DND-41 (cell line): Measurements from ENCODE around the gene GABRR2.
"Not testable (repeated sequence)": the region's sequence is repeated elsewhere in the genome, so short reads cannot be mapped to it uniquely, and the experiment has no call there.

ENCODE experiments used
- ATAC-seq: fragments of 200-7000 bp; cut with Tn5 transposase; 3 replicates; pipeline ENCODE4 v1.9.1; 2021; ENCODE audit warnings: low read depth; ENCODE audit not compliant: insufficient read depth
- DNase-seq: peaks from one replicate; pipeline ENCODE4 v3.0.0-alpha.2; 2020
- H2AFZ ChIP-seq: 2 replicates; pipeline ENCODE4 v1.6.0; 2012; ENCODE audit warnings: low read depth, low read length
- H3K27ac ChIP-seq: 2 replicates; pipeline ENCODE4 v1.5.1; 2012; ENCODE audit warnings: low read length, inconsistent platforms
- H3K27me3 ChIP-seq: fragments of 200-600 bp; sonication (generic); 2 replicates; pipeline ENCODE4 v1.6.0; 2012; ENCODE audit warnings: low read length, mild to moderate bottlenecking, inconsistent platforms; ENCODE audit not compliant: insufficient read depth, poor library complexity
- H3K36me3 ChIP-seq: 2 replicates; pipeline ENCODE4 v1.5.1; 2012; ENCODE audit warnings: low read length, inconsistent platforms; ENCODE audit not compliant: insufficient read depth
- H3K4me1 ChIP-seq: 2 replicates; pipeline ENCODE4 v1.5.1; 2012; ENCODE audit warnings: mild to moderate bottlenecking, low read length; ENCODE audit not compliant: insufficient read depth
- H3K4me2 ChIP-seq: 2 replicates; pipeline ENCODE4 v1.6.0; 2012; ENCODE audit warnings: mild to moderate bottlenecking, moderate library complexity, low read length, inconsistent platforms; ENCODE audit not compliant: insufficient read depth
- H3K4me3 ChIP-seq, 2 experiments: fragments of 200-600 bp in 1 of 2; shearing (Covaris generic) in 1 of 2; 2 replicates each; pipeline ENCODE4 v1.5.1; 2012 to 2016; ENCODE audit warnings: inconsistent platforms in 2 of 2, low read length in 2 of 2, mild to moderate bottlenecking in 2 of 2, low read depth in 1 of 2, moderate library complexity in 1 of 2
- H3K79me2 ChIP-seq: 2 replicates; pipeline ENCODE4 v1.6.0; 2012; ENCODE audit warnings: low read length, inconsistent platforms; ENCODE audit not compliant: insufficient read depth
- H3K9ac ChIP-seq: 2 replicates; pipeline ENCODE4 v1.6.0; 2012; ENCODE audit warnings: low read depth, mild to moderate bottlenecking, inconsistent platforms, low read length, moderate library complexity
- H3K9me3 ChIP-seq: 2 replicates; pipeline ENCODE4 v1.5.1; 2012; ENCODE audit warnings: low read length, moderate library complexity, mild to moderate bottlenecking, inconsistent platforms; ENCODE audit not compliant: insufficient read depth, severe bottlenecking
- H4K20me1 ChIP-seq: 2 replicates; pipeline ENCODE4 v1.6.0; 2012; ENCODE audit warnings: low read length; ENCODE audit not compliant: insufficient read depth
- EZH2 ChIP-seq: IDR thresholded peaks from 3 replicates; pipeline ENCODE4 v1.6.1; 2012; ENCODE audit warnings: borderline replicate concordance, low read depth, mild to moderate bottlenecking, moderate library complexity, low read length, inconsistent platforms; ENCODE audit not compliant: severe bottlenecking
- TF ChIP-seq, protein P1 (sequence below): IDR thresholded peaks from 2 replicates; pipeline ENCODE4 v1.5.1; 2012; ENCODE audit warnings: borderline replicate concordance, low read length, moderate library complexity, mild to moderate bottlenecking; ENCODE audit not compliant: poor library complexity, severe bottlenecking; ENCODE audit errors: extremely low read depth

The GABRR2 gene

DNA sequence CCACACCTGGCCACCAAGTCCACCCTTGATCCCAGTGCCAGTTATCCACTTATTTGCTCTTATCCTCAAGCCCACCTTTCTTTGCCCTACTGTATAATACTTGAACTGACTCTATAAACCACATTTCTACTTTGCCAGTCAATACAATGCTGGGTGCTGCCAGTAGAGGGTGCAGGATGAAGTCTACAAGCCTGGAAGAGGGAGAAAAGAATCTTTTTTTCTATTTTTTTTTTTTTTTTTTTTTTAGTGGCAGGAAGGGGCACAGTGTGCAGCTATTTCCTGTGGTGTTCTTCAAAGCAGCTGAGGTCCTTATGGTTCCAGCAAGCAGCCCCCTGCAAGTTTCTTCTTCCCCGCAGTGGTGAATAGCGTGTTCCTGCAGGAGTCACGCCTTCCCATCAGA is 75.8 kb downstream of the GABRR2 start:
- no peaks in the 10 kb centered on the region for H4K20me1 ChIP-seq
- 0 out of 2 replicates have a peak overlapping the region, but pooled peaks have one; percentile 7 for H3K4me2 ChIP-seq
- no peaks in the 10 kb centered on the region for H3K36me3 ChIP-seq
- no peaks in the 10 kb centered on the region for H3K79me2 ChIP-seq
- no peak overlapping the region; the same call in 1 of the 2 replicates for H2AFZ ChIP-seq
- peak; percentile 78 for DNase-seq
- no peak overlapping the region for H3K27ac ChIP-seq
- peaks cover 13% of the 10 kb centered on the region for H3K4me1 ChIP-seq
- H3K4me3 ChIP-seq = no peak overlapping the region
- H3K9ac ChIP-seq = no peak overlapping the region
- no peaks in the 10 kb centered on the region for H3K9me3 ChIP-seq
- no peaks in the 10 kb centered on the region for H3K27me3 ChIP-seq
- ATAC-seq = peak; percentile 82
- TF ChIP-seq, protein P1, sequence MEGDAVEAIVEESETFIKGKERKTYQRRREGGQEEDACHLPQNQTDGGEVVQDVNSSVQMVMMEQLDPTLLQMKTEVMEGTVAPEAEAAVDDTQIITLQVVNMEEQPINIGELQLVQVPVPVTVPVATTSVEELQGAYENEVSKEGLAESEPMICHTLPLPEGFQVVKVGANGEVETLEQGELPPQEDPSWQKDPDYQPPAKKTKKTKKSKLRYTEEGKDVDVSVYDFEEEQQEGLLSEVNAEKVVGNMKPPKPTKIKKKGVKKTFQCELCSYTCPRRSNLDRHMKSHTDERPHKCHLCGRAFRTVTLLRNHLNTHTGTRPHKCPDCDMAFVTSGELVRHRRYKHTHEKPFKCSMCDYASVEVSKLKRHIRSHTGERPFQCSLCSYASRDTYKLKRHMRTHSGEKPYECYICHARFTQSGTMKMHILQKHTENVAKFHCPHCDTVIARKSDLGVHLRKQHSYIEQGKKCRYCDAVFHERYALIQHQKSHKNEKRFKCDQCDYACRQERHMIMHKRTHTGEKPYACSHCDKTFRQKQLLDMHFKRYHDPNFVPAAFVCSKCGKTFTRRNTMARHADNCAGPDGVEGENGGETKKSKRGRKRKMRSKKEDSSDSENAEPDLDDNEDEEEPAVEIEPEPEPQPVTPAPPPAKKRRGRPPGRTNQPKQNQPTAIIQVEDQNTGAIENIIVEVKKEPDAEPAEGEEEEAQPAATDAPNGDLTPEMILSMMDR = peak; percentile 80
- no peak for TF ChIP-seq EZH2

DNA sequence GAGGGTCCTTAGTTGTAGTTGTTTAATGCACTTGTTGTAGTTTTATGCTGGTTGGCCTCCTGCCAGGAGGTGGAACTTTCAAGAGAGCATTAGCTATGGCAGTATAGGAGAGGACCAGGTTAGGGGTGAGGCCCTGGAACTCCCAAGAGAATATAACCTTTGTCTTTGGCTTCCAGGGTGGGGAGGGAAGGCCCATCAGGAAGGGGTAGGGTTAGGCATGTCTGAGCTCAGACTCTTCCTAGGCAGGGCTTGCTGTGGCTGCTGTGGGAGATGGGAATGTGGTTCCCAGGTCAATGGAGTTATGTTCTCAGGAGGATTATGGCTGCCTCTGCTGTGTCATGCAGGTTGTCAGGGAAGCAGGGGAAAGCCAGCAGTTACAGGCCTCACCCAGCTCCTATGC is 77.9 kb downstream of the GABRR2 start:
- Histone ChIP-seq H3K27me3 (no peaks in the 10 kb centered on the region), H3K4me3 (no peak overlapping the region), H3K79me2 (no peaks in the 10 kb centered on the region), H3K4me1 (peaks cover 13% of the 10 kb centered on the region), H3K27ac (no peak overlapping the region), H4K20me1 (no peaks in the 10 kb centered on the region), H3K9me3 (no peaks in the 10 kb centered on the region), H3K4me2 (no peak overlapping the region), H3K9ac (no peak overlapping the region), H3K36me3 (no peaks in the 10 kb centered on the region), H2AFZ (no peak overlapping the region)
- ATAC-seq (no peak), DNase-seq (no peak)
- TF ChIP-seq, protein P1 = no peak
- TF ChIP-seq EZH2 = no peak

DNA sequence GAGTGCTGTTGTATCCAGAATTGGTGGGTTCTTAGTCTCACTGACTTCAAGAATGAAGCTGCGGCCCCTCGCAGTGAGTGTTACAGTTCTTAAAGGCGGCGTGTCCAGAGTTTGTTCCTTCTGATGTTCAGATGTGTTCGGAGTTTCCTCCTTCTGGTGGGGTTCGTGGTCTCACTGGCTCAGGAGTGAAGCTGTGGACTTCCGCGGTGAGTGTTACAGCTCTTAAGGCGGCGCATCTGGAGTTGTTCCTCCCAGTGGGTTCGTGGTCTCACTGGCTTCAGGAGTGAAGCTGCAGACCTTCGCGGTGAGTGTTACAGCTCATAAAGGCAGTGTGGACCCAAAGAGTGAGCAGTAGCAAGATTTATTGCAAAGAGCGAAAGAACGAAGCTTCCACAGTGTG is 81.5 kb downstream of the GABRR2 start:
- not testable (repeated sequence) for H3K79me2 ChIP-seq, H3K4me3 ChIP-seq, ATAC-seq, H3K27ac ChIP-seq, H3K27me3 ChIP-seq, H2AFZ ChIP-seq, H3K36me3 ChIP-seq, H4K20me1 ChIP-seq, H3K9me3 ChIP-seq, H3K4me1 ChIP-seq, DNase-seq, H3K4me2 ChIP-seq, H3K9ac ChIP-seq

DNA sequence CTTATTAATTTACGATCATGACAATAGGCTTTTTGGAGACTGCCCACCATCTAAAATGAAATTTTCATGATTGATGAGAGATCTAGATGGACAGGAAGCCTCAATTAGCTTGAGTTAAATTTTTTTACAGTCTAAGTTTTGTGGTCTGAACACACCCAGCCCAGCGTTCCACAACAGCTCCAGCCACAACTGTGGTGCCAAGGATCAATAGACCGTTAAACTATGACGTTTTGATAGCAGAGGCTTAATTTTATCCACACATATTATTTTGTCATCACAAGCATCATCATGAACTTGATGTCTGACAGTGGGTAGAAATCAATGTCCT is 92.4 kb downstream of the GABRR2 start:
- Histone ChIP-seq H4K20me1 (no peaks in the 10 kb centered on the region), H3K9me3 (no peaks in the 10 kb centered on the region), H3K9ac (no peak overlapping the region), H2AFZ (no peak overlapping the region), H3K36me3 (no peaks in the 10 kb centered on the region), H3K27me3 (no peaks in the 10 kb centered on the region), H3K4me3 (no peak overlapping the region), H3K4me1 (no peaks in the 10 kb centered on the region), H3K27ac (no peak overlapping the region), H3K4me2 (no peak overlapping the region), H3K79me2 (no peaks in the 10 kb centered on the region)
- ATAC-seq (no peak), DNase-seq (no peak)
- no peak for TF ChIP-seq EZH2
- TF ChIP-seq, protein P1 = no peak
